Measurements from ENCODE around the gene ABCC4.

The ABCC4 gene

GRCh38 chr13:95188128-95188527, 113.1 kb downstream of the ABCC4 start:
- POLR2A ChIA-PET, result no interaction called here
- CTCF ChIA-PET, result interaction anchor here (1.2 to 14.9 kb wide), 16 partner anchors 8 to 204 kb away, joined by 3 to 1369 read pairs (median 14); partner anchors contain the start of gene ABCC4
- DNase-seq (ENCODE audit: low read depth, low spot score), result no peak

GRCh38 chr13:95185851-95186250, 115.4 kb downstream of the ABCC4 start:
- no peak overlapping the region for H3K4me3 ChIP-seq (ENCODE audit: low read depth, low read length)
- TF ChIP-seq, protein P1, sequence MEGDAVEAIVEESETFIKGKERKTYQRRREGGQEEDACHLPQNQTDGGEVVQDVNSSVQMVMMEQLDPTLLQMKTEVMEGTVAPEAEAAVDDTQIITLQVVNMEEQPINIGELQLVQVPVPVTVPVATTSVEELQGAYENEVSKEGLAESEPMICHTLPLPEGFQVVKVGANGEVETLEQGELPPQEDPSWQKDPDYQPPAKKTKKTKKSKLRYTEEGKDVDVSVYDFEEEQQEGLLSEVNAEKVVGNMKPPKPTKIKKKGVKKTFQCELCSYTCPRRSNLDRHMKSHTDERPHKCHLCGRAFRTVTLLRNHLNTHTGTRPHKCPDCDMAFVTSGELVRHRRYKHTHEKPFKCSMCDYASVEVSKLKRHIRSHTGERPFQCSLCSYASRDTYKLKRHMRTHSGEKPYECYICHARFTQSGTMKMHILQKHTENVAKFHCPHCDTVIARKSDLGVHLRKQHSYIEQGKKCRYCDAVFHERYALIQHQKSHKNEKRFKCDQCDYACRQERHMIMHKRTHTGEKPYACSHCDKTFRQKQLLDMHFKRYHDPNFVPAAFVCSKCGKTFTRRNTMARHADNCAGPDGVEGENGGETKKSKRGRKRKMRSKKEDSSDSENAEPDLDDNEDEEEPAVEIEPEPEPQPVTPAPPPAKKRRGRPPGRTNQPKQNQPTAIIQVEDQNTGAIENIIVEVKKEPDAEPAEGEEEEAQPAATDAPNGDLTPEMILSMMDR (IDR thresholded peaks at IDR 0.05; ENCODE audit: insufficient read depth, low read length, missing control alignments), result no peak
- no peak for DNase-seq (ENCODE audit: low read depth, low spot score)
- POLR2A ChIA-PET, result no interaction called here
- CTCF ChIA-PET, result interaction anchor here (14.9 kb wide), 1 partner anchor 207 kb away, joined by 1369 read pairs; no protein-coding TSS in a partner anchor

More at GRCh38 chr13:95188128-95188527, 113.1 kb downstream of the ABCC4 start:
- H3K4me3 ChIP-seq (ENCODE audit: low read depth, low read length), result no peak overlapping the region
- TF ChIP-seq, protein P1 (IDR thresholded peaks at IDR 0.05; ENCODE audit: insufficient read depth, low read length, missing control alignments), result no peak

DNA sequence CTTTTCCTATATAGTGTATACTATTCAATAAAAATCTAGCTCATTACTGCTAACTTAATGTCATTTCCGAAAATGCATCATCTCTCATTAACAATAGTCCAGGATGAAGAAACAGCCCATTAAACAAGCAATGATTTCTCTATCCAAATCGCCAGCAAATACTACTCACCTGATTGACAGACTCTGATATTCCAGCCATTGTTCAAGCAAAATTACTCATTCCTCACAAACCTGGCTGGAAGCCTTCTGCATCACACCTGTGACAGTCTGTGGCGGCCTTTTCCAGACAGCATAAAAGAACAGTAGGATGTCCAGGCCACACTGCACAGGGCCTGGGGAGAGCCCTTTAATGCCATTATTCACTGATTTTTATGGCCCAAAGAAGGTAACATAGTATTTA, 115.9 kb downstream of the ABCC4 start:
- CTCF ChIA-PET, result interaction anchor here (0.8 to 5.0 kb wide), 4 partner anchors 196 to 525 kb away, joined by 3 to 56 read pairs (median 6); no protein-coding TSS in a partner anchor
- POLR2A ChIA-PET, result no interaction called here
- TF ChIP-seq, protein P1 (IDR thresholded peaks at IDR 0.05; ENCODE audit: insufficient read depth, low read length, missing control alignments), result no peak
- no peak overlapping the region for H3K4me3 ChIP-seq (ENCODE audit: low read depth, low read length)
- no peak for DNase-seq (ENCODE audit: low read depth, low spot score)

- TF ChIP-seq, protein P1 (IDR thresholded peaks at IDR 0.05; ENCODE audit: insufficient read depth, low read length, missing control alignments), result no peak
- H3K4me3 ChIP-seq (ENCODE audit: low read depth, low read length), result no peak overlapping the region
- no peak for DNase-seq (ENCODE audit: low read depth, low spot score)
- ChIA-PET CTCF (interaction anchor here (2.0 to 5.0 kb wide), 2 partner anchors 197 to 220 kb away, joined by 9 to 56 read pairs; no protein-coding TSS in a partner anchor), POLR2A (no interaction called here)
These were observed 116.9 kb downstream of the ABCC4 start for GRCh38 chr13:95184317-95184716.

- no peak for DNase-seq (ENCODE audit: low read depth, low spot score)
- TF ChIP-seq, protein P1 (IDR thresholded peaks at IDR 0.05; ENCODE audit: insufficient read depth, low read length, missing control alignments), result no peak
- POLR2A ChIA-PET, result no interaction called here
- CTCF ChIA-PET, result interaction anchor here (0.9 to 6.6 kb wide), 4 partner anchors 8 to 222 kb away, joined by 4 to 63 read pairs (median 38); no protein-coding TSS in a partner anchor
- H3K4me3 ChIP-seq (ENCODE audit: low read depth, low read length), result no peak overlapping the region
These were observed 118.5 kb downstream of the ABCC4 start for GRCh38 chr13:95182570-95183265.

GRCh38 chr13:95181586-95181985, 119.7 kb downstream of the ABCC4 start:
- no peak for DNase-seq (ENCODE audit: low read depth, low spot score)
- no peak overlapping the region for H3K4me3 ChIP-seq (ENCODE audit: low read depth, low read length)
- TF ChIP-seq, protein P1 (IDR thresholded peaks at IDR 0.05; ENCODE audit: insufficient read depth, low read length, missing control alignments), result no peak
- ChIA-PET POLR2A (no interaction called here), CTCF (interaction anchor here (0.7 to 6.6 kb wide), 4 partner anchors 9 to 304 kb away, joined by 3 to 63 read pairs (median 38); no protein-coding TSS in a partner anchor)
